K562 (cell line): ENCODE results near the gene TMC8. TPM values are rescaled to one million over a fixed set of nuclear protein-coding genes. Genes with fewer than 3 reads are reported as not detected.

Source experiments
- BHLHE40 ChIP-seq: IDR thresholded peaks from 2 replicates; pipeline ENCODE4 v1.6.1; 2011; ENCODE audit warnings: low read length, improper control_type of control experiment
- ELF1 ChIP-seq: fragments of 200-800 bp; sonication (Bioruptor generic); IDR thresholded peaks from 2 replicates; pipeline ENCODE4 v1.6.1; 2016; ENCODE audit warnings: missing genetic modification characterization, missing compliant biosample characterization
- ETS1 ChIP-seq: conservative IDR thresholded peaks from 2 replicates; pipeline ENCODE4 v1.6.1; 2011; ENCODE audit warnings: low read depth, mild to moderate bottlenecking, low read length; ENCODE audit not compliant: control insufficient read depth
- GABPB1 ChIP-seq: sonication (generic); formaldehyde crosslinking; IDR thresholded peaks from 2 replicates; pipeline ENCODE4 v1.8.0; 2022; ENCODE audit warnings: mild to moderate bottlenecking, missing genetic modification reagents
- LCOR ChIP-seq: sonication (generic); formaldehyde crosslinking; IDR thresholded peaks from 2 replicates; pipeline ENCODE4 v1.8.0; 2022; ENCODE audit warnings: mild to moderate bottlenecking, missing genetic modification reagents
- MTA2 ChIP-seq: fragments of 450-650 bp; IDR thresholded peaks from 2 replicates; pipeline ENCODE4 v1.6.1; 2016; ENCODE audit warnings: low read depth
- NR2C1 ChIP-seq, 2 experiments: fragments of 450-650 bp; IDR thresholded peaks; 2 replicates each; pipeline ENCODE4 v1.6.1; 2017; ENCODE audit warnings: mild to moderate bottlenecking in 2 of 2, antibody characterized with exemption in 1 of 2, inconsistent platforms in 1 of 2, missing compliant biosample characterization in 1 of 2, missing genetic modification characterization in 1 of 2
- NR3C1 ChIP-seq: sonication (generic); formaldehyde crosslinking; IDR thresholded peaks from 2 replicates; pipeline ENCODE4 v1.8.1; 2022; ENCODE audit warnings: missing genetic modification reagents
- PRDM10 ChIP-seq: fragments of 450-650 bp; IDR thresholded peaks from 2 replicates; pipeline ENCODE4 v1.6.1; 2018; ENCODE audit not compliant: partially characterized antibody
- PRPF4 ChIP-seq: fragments of 200-400 bp; formaldehyde crosslinking; IDR thresholded peaks from one replicate; pipeline ENCODE4 v1.6.1; 2017; ENCODE audit warnings: low read length, low read depth, mild to moderate bottlenecking; ENCODE audit not compliant: insufficient read depth, poor library complexity, severe bottlenecking
- RHOXF2B ChIP-seq: fragments of 250-450 bp; sonication (Bioruptor Pico); conservative IDR thresholded peaks from 2 replicates; pipeline ENCODE4 v1.5.1; 2021
- STAT5A ChIP-seq: IDR thresholded peaks from 2 replicates; pipeline ENCODE4 v1.6.1; 2012; ENCODE audit warnings: low read length, inconsistent platforms, borderline replicate concordance
- TAL1 ChIP-seq: fragments of 450-650 bp; IDR thresholded peaks from 2 replicates; pipeline ENCODE4 v1.6.1; 2016; ENCODE audit warnings: mild to moderate bottlenecking
- THRAP3 ChIP-seq: fragments of 450-650 bp; IDR thresholded peaks from 2 replicates; pipeline ENCODE4 v1.6.1; 2016; ENCODE audit warnings: mild to moderate bottlenecking, inconsistent platforms, borderline replicate concordance
- ZEB2 ChIP-seq: fragments of 450-650 bp; IDR thresholded peaks from 2 replicates; pipeline ENCODE4 v1.6.1; 2016
- ZNF347 ChIP-seq: fragments of 450-650 bp; formaldehyde crosslinking; IDR thresholded peaks from 2 replicates; pipeline ENCODE4 v1.4.0; 2020; ENCODE audit warnings: low read depth, mild to moderate bottlenecking, moderate library complexity
- ZNF445 ChIP-seq: fragments of 250-450 bp; sonication (Bioruptor Pico); IDR thresholded peaks from 2 replicates; pipeline ENCODE4 v1.4.0; 2020; ENCODE audit warnings: low read depth, mild to moderate bottlenecking, moderate library complexity
- ZNF778 ChIP-seq: fragments of 450-650 bp; formaldehyde crosslinking; IDR thresholded peaks from 2 replicates; pipeline ENCODE4 v1.4.0; 2020; ENCODE audit warnings: mild to moderate bottlenecking, moderate library complexity
- polyA plus RNA-seq, 8 experiments: library from polyadenylated mRNA; depleted of rRNA in 4 of 8; stranded (reverse) in 5 of 8; unstranded in 3 of 8; fragments of >200 nt; fragmentation: Nextera tagmentation in 2 of 8; fragmentation: Illumina TruSeq in 1 of 8; extraction: Ambion mirVana in 2 of 8; extraction: Trizol in 1 of 8; gene quantifications; 2 replicates each; pipeline versions ENCODE4 v1.2.1 to v1.2.3, GENCODE V29; 2011 to 2014; ENCODE audit warnings: inconsistent platforms in 1 of 8, missing spikeins in 1 of 8
- total RNA-seq, 7 experiments: library from RNA; depleted of rRNA in 6 of 7; stranded (reverse); fragments of >200 nt in 6 of 7; fragmentation: Illumina TruSeq in 2 of 7; extraction: Trizol in 2 of 7; gene quantifications; 2 replicates each; pipeline versions ENCODE4 v1.2.1 to v1.2.3, GENCODE V29; 2011 to 2021; ENCODE audit warnings: low replicate concordance in 1 of 7
- TF ChIP-seq, protein P1 (sequence below): fragments of 450-650 bp; formaldehyde crosslinking; IDR thresholded peaks from 2 replicates; pipeline ENCODE4 v1.4.0; 2022; ENCODE audit warnings: mild to moderate bottlenecking, moderate library complexity

The TMC8 gene
- total and polyA plus RNA-seq, 9 of the 15 experiments (the other 6 are each of a cell fraction or from before 2014, with no cell fraction given): 0.13 to 10.9 (median 2.8) TPM

- TF ChIP-seq ETS1: peak; percentile 49; the same call in 1 of the 2 replicates
- TF ChIP-seq ELF1: peak; percentile 81
- TF ChIP-seq NR2C1 (IDR thresholded peaks at IDR 0.05): peak; percentile 66
- peak; percentile 56 for TF ChIP-seq NR2C1 (tag; IDR thresholded peaks at IDR 0.05)
- TF ChIP-seq MTA2: peak; percentile 73
- TF ChIP-seq RHOXF2B (CRISPR knock-in tag): no peak
- peak; percentile 91 for TF ChIP-seq PRDM10
- TF ChIP-seq NR3C1 (CRISPR knock-in tag): no peak
- no peak for TF ChIP-seq PRPF4
- TF ChIP-seq, protein P1, sequence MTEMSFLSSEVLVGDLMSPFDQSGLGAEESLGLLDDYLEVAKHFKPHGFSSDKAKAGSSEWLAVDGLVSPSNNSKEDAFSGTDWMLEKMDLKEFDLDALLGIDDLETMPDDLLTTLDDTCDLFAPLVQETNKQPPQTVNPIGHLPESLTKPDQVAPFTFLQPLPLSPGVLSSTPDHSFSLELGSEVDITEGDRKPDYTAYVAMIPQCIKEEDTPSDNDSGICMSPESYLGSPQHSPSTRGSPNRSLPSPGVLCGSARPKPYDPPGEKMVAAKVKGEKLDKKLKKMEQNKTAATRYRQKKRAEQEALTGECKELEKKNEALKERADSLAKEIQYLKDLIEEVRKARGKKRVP (CRISPR knock-in tag): no peak
- no peak for TF ChIP-seq ZNF347
- TF ChIP-seq TAL1: peak; percentile 81
- TF ChIP-seq GABPB1: peak; percentile 43; the same call in 1 of the 2 replicates
- TF ChIP-seq BHLHE40: peak; percentile 59
- peak; percentile 99 for TF ChIP-seq ZEB2
- TF ChIP-seq LCOR: peak; percentile 69; the same call in 1 of the 2 replicates
- TF ChIP-seq ZNF778 (CRISPR knock-in tag): no peak
- no peak for TF ChIP-seq ZNF445 (CRISPR knock-in tag)
- TF ChIP-seq STAT5A: peak; percentile 73; the same call in 1 of the 2 replicates
- no peak for TF ChIP-seq THRAP3
These were observed 1.8 kb upstream of the TMC8 start, which contains the start of gene TMC6 (continued) for GRCh38 chr17:78128551-78129350.
